ENCODE results near the gene TECPR2. TPM values are rescaled to one million over a fixed set of nuclear protein-coding genes. Genes with fewer than 3 reads are reported as not detected.

The TECPR2 gene
- total RNA-seq, 1 donor from 2014 or later = 8.4 TPM

GRCh38 chr14:102359341-102359740 is 3.4 kb upstream of the TECPR2 start:
- Histone ChIP-seq H3K36me3 (no peaks in the 10 kb centered on the region), H3K9me3 (ENCODE audit: low read depth) (no peaks in the 10 kb centered on the region), H3K27me3 (no peaks in the 10 kb centered on the region), H4K20me1 (ENCODE audit: low read depth) (peaks cover 9% of the 10 kb centered on the region), H3K4me3 (no peak overlapping the region), H3K79me2 (ENCODE audit: low read depth) (peaks cover 20% of the 10 kb centered on the region), H2AFZ (replicated peaks) (no peak overlapping the region), H3K4me2 (no peak overlapping the region), H3K4me1 (peaks cover 15% of the 10 kb centered on the region), H3K9ac (no peak overlapping the region), H3K27ac (no peak overlapping the region), H3F3A (ENCODE audit: low read depth) (peaks cover 12% of the 10 kb centered on the region)
- peaks cover 11% of the 10 kb centered on the region for H3K4me1 Mint-ChIP-seq
- TF ChIP-seq EZH2 (IDR thresholded peaks at IDR 0.05) (no peak), CTCF (IDR thresholded peaks at IDR 0.05) (no peak), EZH2phosphoT487 (IDR thresholded peaks at IDR 0.05) (no peak)
- peaks cover 3% of the 10 kb centered on the region for H3K27me3 Mint-ChIP-seq (ENCODE audit: insufficient read depth, low read depth)
- H3K27ac Mint-ChIP-seq = no peak overlapping the region
- no peak for DNase-seq (ENCODE audit: low spot score)
- no peak overlapping the region for H3K4me3 Mint-ChIP-seq
- H3K9me3 Mint-ChIP-seq = no peaks in the 10 kb centered on the region
- H3K36me3 Mint-ChIP-seq = peaks cover 9% of the 10 kb centered on the region

- no peak overlapping the region for H2AFZ ChIP-seq (replicated peaks)
- Mint-ChIP-seq H3K27ac (no peak overlapping the region), H3K4me1 (peaks cover 11% of the 10 kb centered on the region), H3K27me3 (ENCODE audit: insufficient read depth, low read depth) (peaks cover 3% of the 10 kb centered on the region), H3K9me3 (no peaks in the 10 kb centered on the region), H3K4me3 (peak overlapping the region; percentile 61), H3K36me3 (peaks cover 7% of the 10 kb centered on the region)
- peaks cover 30% of the 10 kb centered on the region for H3K79me2 ChIP-seq (ENCODE audit: low read depth)
- H3K4me2 ChIP-seq = no peak overlapping the region
- no peak overlapping the region for H3K9ac ChIP-seq
- H4K20me1 ChIP-seq (ENCODE audit: low read depth) = peaks cover 9% of the 10 kb centered on the region
- H3K4me1 ChIP-seq = peaks cover 15% of the 10 kb centered on the region
- H3K27ac ChIP-seq = no peak overlapping the region
- peaks cover 12% of the 10 kb centered on the region for H3F3A ChIP-seq (ENCODE audit: low read depth)
- H3K9me3 ChIP-seq (ENCODE audit: low read depth) = no peaks in the 10 kb centered on the region
- DNase-seq (ENCODE audit: low spot score) = no peak
- H3K4me3 ChIP-seq = no peak overlapping the region
- no peaks in the 10 kb centered on the region for H3K27me3 ChIP-seq
- TF ChIP-seq EZH2 (IDR thresholded peaks at IDR 0.05) (no peak), EZH2phosphoT487 (IDR thresholded peaks at IDR 0.05) (no peak), CTCF (IDR thresholded peaks at IDR 0.05) (no peak)
- no peaks in the 10 kb centered on the region for H3K36me3 ChIP-seq
Observed at GRCh38 chr14:102360388-102360787, 2.4 kb upstream of the TECPR2 start.

GRCh38 chr14:102362084-102362483 is 657 bp upstream of the TECPR2 start:
- Histone ChIP-seq H3K9me3 (ENCODE audit: low read depth) (no peaks in the 10 kb centered on the region), H3K79me2 (ENCODE audit: low read depth) (peaks cover 44% of the 10 kb centered on the region), H2AFZ (replicated peaks) (peak overlapping the region; percentile 94), H3K9ac (peak overlapping the region; percentile 77), H3K27ac (no peak overlapping the region), H4K20me1 (ENCODE audit: low read depth) (peaks cover 9% of the 10 kb centered on the region), H3K4me2 (peak overlapping the region; percentile 94), H3K4me3 (peak overlapping the region; percentile 83), H3K4me1 (peaks cover 15% of the 10 kb centered on the region), H3F3A (ENCODE audit: low read depth) (peaks cover 12% of the 10 kb centered on the region), H3K27me3 (no peaks in the 10 kb centered on the region), H3K36me3 (no peaks in the 10 kb centered on the region)
- peak overlapping the region; percentile 40 for H3K27ac Mint-ChIP-seq
- H3K27me3 Mint-ChIP-seq (ENCODE audit: insufficient read depth, low read depth) = peaks cover 3% of the 10 kb centered on the region
- peak; percentile 8 for DNase-seq (ENCODE audit: low spot score)
- H3K36me3 Mint-ChIP-seq = peaks cover 2% of the 10 kb centered on the region
- H3K9me3 Mint-ChIP-seq = no peaks in the 10 kb centered on the region
- H3K4me1 Mint-ChIP-seq = peaks cover 11% of the 10 kb centered on the region
- TF ChIP-seq EZH2phosphoT487 (IDR thresholded peaks at IDR 0.05) = no peak
- no peak for TF ChIP-seq EZH2 (IDR thresholded peaks at IDR 0.05)
- TF ChIP-seq CTCF (IDR thresholded peaks at IDR 0.05) = no peak
- peak overlapping the region; percentile 96 for H3K4me3 Mint-ChIP-seq

All from neural progenitor cell (in vitro differentiated cells).